ENCODE measurements around the gene LVRN.

DNA sequence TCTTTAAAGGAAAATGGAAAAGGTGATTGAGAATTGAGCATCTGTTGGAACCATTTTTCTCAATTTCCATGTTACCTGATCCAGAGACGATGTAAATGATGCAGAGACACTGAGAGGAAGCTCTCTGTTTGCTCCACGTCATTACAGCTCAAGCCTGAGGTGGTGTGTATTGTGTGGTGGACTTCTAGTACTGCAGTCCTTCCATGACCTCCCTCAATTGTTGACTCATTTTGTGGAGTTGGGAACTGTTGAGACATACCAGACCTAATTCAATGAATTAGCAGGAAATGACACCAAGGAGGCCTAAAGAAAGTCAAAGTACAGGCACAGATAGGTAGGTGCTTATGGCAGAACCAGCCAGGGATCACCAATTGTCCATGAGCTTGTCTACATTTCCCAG lies 15.6 kb upstream of the LVRN start:
- no peak for TF ChIP-seq CTCF (conservative IDR thresholded peaks at IDR 0.05; ENCODE audit: low read depth, low read length)
- TF ChIP-seq EZH2 (IDR thresholded peaks at IDR 0.05; ENCODE audit: low read length, unreplicated experiment) = no peak
- TF ChIP-seq EZH2phosphoT487 (IDR thresholded peaks at IDR 0.05; ENCODE audit: borderline replicate concordance, low read length) = no peak
